SK-N-MC (cell line): ENCODE data around the gene NOS3.

Experiments used
- EZH2 ChIP-seq: fragments of 200-600 bp; sonication (generic); IDR thresholded peaks from one replicate; pipeline ENCODE4 v1.6.1; 2017; ENCODE audit warnings: antibody characterized with exemption
- FOXP2 ChIP-seq: optimal IDR thresholded peaks from 2 replicates; pipeline ENCODE3; 2011; ENCODE audit warnings: mild to moderate bottlenecking, moderate library complexity; ENCODE audit not compliant: insufficient read depth; ENCODE audit errors: extremely low read length, control extremely low read depth
- POLR2AphosphoS5 ChIP-seq: IDR thresholded peaks from 2 replicates; pipeline ENCODE4 v1.6.1; 2012; ENCODE audit warnings: mild to moderate bottlenecking, low read depth, low read length, borderline replicate concordance

- TF ChIP-seq EZH2 (no peak), POLR2AphosphoS5 (no peak), FOXP2 (no peak)
Measured at GRCh38 chr7:151000897-151001495, 10.2 kb downstream of the NOS3 start.
